T-helper 17 cell (primary cell): ENCODE data around the gene PLEKHM3. TPM values are rescaled to one million over a fixed set of nuclear protein-coding genes. Genes with fewer than 3 reads are reported as not detected.

ENCODE experiments used
- total RNA-seq, 4 donors: library from RNA in 2 of 4; stranded (reverse) in 2 of 4; gene quantifications; one replicate each; pipeline ENCODE4 v1.2.3 and lab custom pipeline; 2022 to 2026

Gene PLEKHM3
- total RNA-seq, 2 donors from 2014 or later: 14.3 to 14.4 TPM

Other genes with a start within 250 kb of the PLEKHM3 start
- gene CRYGD, start 99.0 kb upstream of the PLEKHM3 start, total RNA-seq: not detected
- gene CRYGC, start 104.3 kb upstream of the PLEKHM3 start, total RNA-seq: not detected
- not detected for gene CRYGB, start 120.6 kb upstream of the PLEKHM3 start, total RNA-seq
- not detected for gene CRYGA, start 138.1 kb upstream of the PLEKHM3 start, total RNA-seq
- not detected for gene C2orf80, start 164.5 kb upstream of the PLEKHM3 start, total RNA-seq
- gene IDH1, start 229.5 kb upstream of the PLEKHM3 start, total RNA-seq: 1 to 10 TPM; 3.5 to 5.8 TPM
- 10 to 100 TPM; 34.5 to 41.5 TPM for gene PIKFYVE, start 240.7 kb upstream of the PLEKHM3 start, total RNA-seq